Neural progenitor cell (in vitro differentiated cells): ENCODE data around the gene LGALS4.
"Not testable (repeated sequence)": the region's sequence is repeated elsewhere in the genome, so short reads cannot be mapped to it uniquely, and the experiment has no call there.

Experiments used
- EZH2 ChIP-seq: fragments of 200-600 bp; sonication (generic); IDR thresholded peaks from 2 replicates; pipeline ENCODE4 v1.6.1; 2017; ENCODE audit warnings: antibody characterized with exemption, mild to moderate bottlenecking, moderate library complexity
- EZH2phosphoT487 ChIP-seq: fragments of 200-600 bp; sonication (generic); IDR thresholded peaks from 2 replicates; pipeline ENCODE4 v1.6.1; 2017; ENCODE audit warnings: antibody characterized with exemption
- TF ChIP-seq, protein P1 (sequence below): fragments of 200-600 bp; sonication (generic); IDR thresholded peaks from 2 replicates; pipeline ENCODE4 v1.5.1; 2017; ENCODE audit warnings: antibody characterized with exemption, mild to moderate bottlenecking

DNA sequence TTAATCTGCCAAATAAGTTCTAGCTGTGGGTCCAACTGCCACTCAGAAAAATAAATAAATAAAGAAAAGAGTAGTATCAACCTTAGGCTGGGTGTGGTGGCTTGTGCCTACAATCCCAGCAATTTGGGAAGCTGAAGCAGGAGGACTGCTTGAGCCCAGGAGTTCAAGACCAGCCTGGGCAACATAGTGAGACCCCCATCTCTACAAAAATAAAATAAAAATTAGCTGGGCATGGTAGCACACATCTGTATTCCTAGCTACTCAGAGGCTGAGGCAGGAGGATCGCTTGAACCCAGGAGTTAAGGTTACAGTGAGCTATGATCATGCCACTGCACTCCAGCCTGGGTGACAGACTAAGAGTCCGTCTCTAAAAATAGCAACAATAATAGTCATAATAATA lies 1.2 kb upstream of the LGALS4 start:
- TF ChIP-seq, protein P1, sequence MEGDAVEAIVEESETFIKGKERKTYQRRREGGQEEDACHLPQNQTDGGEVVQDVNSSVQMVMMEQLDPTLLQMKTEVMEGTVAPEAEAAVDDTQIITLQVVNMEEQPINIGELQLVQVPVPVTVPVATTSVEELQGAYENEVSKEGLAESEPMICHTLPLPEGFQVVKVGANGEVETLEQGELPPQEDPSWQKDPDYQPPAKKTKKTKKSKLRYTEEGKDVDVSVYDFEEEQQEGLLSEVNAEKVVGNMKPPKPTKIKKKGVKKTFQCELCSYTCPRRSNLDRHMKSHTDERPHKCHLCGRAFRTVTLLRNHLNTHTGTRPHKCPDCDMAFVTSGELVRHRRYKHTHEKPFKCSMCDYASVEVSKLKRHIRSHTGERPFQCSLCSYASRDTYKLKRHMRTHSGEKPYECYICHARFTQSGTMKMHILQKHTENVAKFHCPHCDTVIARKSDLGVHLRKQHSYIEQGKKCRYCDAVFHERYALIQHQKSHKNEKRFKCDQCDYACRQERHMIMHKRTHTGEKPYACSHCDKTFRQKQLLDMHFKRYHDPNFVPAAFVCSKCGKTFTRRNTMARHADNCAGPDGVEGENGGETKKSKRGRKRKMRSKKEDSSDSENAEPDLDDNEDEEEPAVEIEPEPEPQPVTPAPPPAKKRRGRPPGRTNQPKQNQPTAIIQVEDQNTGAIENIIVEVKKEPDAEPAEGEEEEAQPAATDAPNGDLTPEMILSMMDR = not testable (repeated sequence)
- not testable (repeated sequence) for TF ChIP-seq EZH2, EZH2phosphoT487
